Measurements from ENCODE around the gene THRB. TPM values are rescaled to one million over a fixed set of nuclear protein-coding genes. Genes with fewer than 3 reads are reported as not detected.
A peak's percentile ranks its signal among the peaks of the same experiment; 100 is the strongest.

Gene THRB
- total and polyA plus RNA-seq, 9 of the 15 experiments (the other 6 are each of a cell fraction or from before 2014, with no cell fraction given), result 1.7 to 14.9 (median 6.9) TPM

DNA sequence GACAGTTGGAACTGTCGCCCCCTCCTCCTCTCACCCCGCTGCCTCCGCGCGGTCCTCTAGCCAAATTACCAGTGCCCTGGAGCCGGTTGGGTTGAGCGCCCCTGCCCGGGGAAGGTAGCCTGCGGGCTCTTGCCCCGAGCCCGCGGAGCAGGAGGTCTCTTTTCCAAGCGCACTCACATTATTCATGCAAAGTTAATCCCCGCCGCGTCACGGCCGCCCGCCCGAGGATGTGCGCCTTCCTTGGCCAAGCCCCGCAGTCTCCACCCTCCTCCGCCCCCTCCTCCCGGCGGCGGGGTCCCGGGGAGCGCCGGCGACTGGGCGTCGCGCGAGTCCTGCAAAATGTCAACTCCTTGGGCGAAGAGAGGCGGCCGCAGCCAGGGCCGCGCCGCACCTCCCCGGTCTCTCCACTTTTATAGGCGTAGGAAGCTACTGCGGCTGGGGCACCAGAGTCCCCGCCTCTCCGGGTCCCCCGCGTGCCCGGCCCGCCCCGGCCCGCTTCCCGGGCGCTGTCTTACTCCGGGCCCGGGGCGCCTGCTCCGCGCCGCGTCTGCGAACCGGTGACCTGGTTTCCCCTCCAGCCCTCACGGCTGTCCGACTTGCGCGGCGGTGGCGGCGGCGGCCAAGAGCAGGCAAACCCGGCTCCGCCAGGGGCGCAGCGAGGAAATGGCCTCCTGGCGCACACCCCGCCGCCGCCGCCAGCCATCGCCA is at the start of gene THRB (continued):
- TF ChIP-seq ZNF165 (CRISPR knock-in tag; IDR thresholded peaks at IDR 0.05; ENCODE audit: borderline replicate concordance) (no peak), KDM2B (CRISPR knock-in tag; IDR thresholded peaks at IDR 0.05) (0 out of 2 replicates have a peak, but pooled peaks have one; percentile 14), SMAD4 (CRISPR knock-in tag; conservative IDR thresholded peaks at IDR 0.05) (peak; percentile 74), FOXP1 (CRISPR knock-in tag; IDR thresholded peaks at IDR 0.05) (peak; percentile 17; the same call in 1 of the 2 replicates), HCFC1 (IDR thresholded peaks at IDR 0.05; ENCODE audit: low read depth, low read length) (no peak; the same call in 1 of the 2 replicates), NR2C2 (CRISPR knock-in tag; IDR thresholded peaks at IDR 0.05) (no peak), NR2C2 (tag; IDR thresholded peaks at IDR 0.05) (peak; percentile 67), NELFE (IDR thresholded peaks at IDR 0.05; ENCODE audit: insufficient read depth, insufficient read length) (no peak), POLR2A (conservative IDR thresholded peaks at IDR 0.05) (peak; percentile 43), ARHGAP35 (IDR thresholded peaks at IDR 0.05; ENCODE audit: partially characterized antibody) (no peak), SMARCA4 (IDR thresholded peaks at IDR 0.05) (no peak), ETS2 (tag; IDR thresholded peaks at IDR 0.05; ENCODE audit: borderline replicate concordance, poor library complexity, severe bottlenecking) (no peak)
- TF ChIP-seq, protein P1, sequence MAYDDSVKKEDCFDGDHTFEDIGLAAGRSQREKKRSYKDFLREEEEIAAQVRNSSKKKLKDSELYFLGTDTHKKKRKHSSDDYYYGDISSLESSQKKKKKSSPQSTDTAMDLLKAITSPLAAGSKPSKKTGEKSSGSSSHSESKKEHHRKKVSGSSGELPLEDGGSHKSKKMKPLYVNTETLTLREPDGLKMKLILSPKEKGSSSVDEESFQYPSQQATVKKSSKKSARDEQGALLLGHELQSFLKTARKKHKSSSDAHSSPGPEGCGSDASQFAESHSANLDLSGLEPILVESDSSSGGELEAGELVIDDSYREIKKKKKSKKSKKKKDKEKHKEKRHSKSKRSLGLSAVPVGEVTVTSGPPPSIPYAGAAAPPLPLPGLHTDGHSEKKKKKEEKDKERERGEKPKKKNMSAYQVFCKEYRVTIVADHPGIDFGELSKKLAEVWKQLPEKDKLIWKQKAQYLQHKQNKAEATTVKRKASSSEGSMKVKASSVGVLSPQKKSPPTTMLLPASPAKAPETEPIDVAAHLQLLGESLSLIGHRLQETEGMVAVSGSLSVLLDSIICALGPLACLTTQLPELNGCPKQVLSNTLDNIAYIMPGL (CRISPR knock-in tag; IDR thresholded peaks at IDR 0.05), result no peak
- TF ChIP-seq, protein P2, sequence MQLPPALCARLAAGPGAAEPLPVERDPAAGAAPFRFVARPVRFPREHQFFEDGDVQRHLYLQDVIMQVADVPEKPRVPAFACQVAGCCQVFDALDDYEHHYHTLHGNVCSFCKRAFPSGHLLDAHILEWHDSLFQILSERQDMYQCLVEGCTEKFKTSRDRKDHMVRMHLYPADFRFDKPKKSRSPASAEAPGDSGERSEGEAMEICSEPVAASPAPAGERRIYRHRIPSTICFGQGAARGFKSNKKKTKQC (CRISPR knock-in tag; IDR thresholded peaks at IDR 0.05), result peak; percentile 32; the same call in 1 of the 2 replicates
- TF ChIP-seq, protein P3, sequence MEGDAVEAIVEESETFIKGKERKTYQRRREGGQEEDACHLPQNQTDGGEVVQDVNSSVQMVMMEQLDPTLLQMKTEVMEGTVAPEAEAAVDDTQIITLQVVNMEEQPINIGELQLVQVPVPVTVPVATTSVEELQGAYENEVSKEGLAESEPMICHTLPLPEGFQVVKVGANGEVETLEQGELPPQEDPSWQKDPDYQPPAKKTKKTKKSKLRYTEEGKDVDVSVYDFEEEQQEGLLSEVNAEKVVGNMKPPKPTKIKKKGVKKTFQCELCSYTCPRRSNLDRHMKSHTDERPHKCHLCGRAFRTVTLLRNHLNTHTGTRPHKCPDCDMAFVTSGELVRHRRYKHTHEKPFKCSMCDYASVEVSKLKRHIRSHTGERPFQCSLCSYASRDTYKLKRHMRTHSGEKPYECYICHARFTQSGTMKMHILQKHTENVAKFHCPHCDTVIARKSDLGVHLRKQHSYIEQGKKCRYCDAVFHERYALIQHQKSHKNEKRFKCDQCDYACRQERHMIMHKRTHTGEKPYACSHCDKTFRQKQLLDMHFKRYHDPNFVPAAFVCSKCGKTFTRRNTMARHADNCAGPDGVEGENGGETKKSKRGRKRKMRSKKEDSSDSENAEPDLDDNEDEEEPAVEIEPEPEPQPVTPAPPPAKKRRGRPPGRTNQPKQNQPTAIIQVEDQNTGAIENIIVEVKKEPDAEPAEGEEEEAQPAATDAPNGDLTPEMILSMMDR (IDR thresholded peaks at IDR 0.05 in 2 of 3, conservative IDR thresholded peaks at IDR 0.05 in 1 of 3; ENCODE audit: insufficient read depth in 2 of 3, low read depth in 1 of 3, low read length in 3 of 3), result peak in 2 of 3 experiments; percentile 31 to 54; a peak in 2 of 6 replicates
- TF ChIP-seq, protein P4, sequence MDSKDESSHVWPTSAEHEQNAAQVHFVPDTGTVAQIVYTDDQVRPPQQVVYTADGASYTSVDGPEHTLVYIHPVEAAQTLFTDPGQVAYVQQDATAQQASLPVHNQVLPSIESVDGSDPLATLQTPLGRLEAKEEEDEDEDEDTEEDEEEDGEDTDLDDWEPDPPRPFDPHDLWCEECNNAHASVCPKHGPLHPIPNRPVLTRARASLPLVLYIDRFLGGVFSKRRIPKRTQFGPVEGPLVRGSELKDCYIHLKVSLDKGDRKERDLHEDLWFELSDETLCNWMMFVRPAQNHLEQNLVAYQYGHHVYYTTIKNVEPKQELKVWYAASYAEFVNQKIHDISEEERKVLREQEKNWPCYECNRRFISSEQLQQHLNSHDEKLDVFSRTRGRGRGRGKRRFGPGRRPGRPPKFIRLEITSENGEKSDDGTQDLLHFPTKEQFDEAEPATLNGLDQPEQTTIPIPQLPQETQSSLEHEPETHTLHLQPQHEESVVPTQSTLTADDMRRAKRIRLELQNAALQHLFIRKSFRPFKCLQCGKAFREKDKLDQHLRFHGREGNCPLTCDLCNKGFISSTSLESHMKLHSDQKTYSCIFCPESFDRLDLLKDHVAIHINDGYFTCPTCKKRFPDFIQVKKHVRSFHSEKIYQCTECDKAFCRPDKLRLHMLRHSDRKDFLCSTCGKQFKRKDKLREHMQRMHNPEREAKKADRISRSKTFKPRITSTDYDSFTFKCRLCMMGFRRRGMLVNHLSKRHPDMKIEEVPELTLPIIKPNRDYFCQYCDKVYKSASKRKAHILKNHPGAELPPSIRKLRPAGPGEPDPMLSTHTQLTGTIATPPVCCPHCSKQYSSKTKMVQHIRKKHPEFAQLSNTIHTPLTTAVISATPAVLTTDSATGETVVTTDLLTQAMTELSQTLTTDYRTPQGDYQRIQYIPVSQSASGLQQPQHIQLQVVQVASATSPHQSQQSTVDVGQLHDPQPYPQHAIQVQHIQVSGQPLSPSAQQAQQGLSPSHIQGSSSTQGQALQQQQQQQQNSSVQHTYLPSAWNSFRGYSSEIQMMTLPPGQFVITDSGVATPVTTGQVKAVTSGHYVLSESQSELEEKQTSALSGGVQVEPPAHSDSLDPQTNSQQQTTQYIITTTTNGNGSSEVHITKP (IDR thresholded peaks at IDR 0.05; ENCODE audit: partially characterized antibody), result no peak
- TF ChIP-seq, protein P5, sequence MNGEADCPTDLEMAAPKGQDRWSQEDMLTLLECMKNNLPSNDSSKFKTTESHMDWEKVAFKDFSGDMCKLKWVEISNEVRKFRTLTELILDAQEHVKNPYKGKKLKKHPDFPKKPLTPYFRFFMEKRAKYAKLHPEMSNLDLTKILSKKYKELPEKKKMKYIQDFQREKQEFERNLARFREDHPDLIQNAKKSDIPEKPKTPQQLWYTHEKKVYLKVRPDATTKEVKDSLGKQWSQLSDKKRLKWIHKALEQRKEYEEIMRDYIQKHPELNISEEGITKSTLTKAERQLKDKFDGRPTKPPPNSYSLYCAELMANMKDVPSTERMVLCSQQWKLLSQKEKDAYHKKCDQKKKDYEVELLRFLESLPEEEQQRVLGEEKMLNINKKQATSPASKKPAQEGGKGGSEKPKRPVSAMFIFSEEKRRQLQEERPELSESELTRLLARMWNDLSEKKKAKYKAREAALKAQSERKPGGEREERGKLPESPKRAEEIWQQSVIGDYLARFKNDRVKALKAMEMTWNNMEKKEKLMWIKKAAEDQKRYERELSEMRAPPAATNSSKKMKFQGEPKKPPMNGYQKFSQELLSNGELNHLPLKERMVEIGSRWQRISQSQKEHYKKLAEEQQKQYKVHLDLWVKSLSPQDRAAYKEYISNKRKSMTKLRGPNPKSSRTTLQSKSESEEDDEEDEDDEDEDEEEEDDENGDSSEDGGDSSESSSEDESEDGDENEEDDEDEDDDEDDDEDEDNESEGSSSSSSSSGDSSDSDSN (IDR thresholded peaks at IDR 0.05; ENCODE audit: borderline replicate concordance in 1 of 2, low read depth in 2 of 2, low read length in 2 of 2), result peak; percentile 21 to 90; a peak in 3 of 4 replicates

Data from K562 (cell line).